Stimulated activated CD4-positive, alpha-beta T cell treated with anti-CD3 and anti-CD28 coated beads, Interleukin-4, amount 100 ng/mL, for 4 hours (primary cell): ENCODE measurements around the gene NIT1.
"Not testable (repeated sequence)": the region's sequence is repeated elsewhere in the genome, so short reads cannot be mapped to it uniquely, and the experiment has no call there.

ENCODE experiments used
- DNase-seq, 2 experiments: peaks; one replicate each; pipeline ENCODE4 v3.0.0-alpha.2; 2020

Gene NIT1

DNA sequence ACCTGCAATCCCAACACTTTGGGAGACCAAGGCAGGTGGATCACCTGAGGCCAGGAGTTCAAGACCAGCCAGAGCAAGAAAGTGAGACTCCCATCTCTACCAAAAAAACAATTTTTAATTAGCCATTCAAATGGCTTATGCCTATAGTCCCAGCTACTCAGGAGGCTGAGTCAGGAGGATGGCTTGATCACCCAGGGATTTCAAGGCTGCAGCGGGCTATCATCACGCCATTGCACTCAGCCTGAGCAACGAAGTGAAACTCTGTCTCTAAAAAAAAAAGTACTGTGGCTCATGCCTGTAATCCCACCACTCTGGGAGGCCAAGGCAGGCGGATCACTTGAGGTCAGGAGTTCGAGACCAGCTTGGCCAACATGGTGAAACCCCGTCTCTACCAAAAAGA, 1.9 kb upstream of the NIT1 start:
- DNase-seq = not testable (repeated sequence)

DNA sequence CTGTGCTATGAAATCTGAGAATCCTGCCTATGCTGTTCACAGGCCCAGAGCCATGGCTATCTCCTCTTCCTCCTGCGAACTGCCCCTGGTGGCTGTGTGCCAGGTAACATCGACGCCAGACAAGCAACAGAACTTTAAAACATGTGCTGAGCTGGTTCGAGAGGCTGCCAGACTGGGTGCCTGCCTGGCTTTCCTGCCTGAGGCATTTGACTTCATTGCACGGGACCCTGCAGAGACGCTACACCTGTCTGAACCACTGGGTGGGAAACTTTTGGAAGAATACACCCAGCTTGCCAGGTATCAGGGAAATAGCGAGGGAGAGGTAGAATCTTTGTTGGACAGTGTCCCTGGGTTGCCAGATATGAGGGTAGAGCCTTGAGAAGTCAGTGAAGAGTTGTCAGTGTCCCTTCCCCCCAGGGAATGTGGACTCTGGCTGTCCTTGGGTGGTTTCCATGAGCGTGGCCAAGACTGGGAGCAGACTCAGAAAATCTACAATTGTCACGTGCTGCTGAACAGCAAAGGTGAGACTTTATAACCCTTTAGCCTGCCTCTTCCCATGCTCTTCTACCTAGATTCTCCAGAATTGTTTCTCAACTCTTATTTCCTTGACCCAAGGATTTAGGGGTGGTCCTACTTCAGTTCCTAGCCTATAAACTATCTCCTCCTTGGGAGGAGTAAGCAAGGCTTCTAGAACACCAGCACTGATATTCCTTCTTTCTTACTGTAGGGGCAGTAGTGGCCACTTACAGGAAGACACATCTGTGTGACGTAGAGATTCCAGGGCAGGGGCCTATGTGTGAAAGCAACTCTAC, 1.4 kb downstream of the NIT1 start:
- peak; percentile 52 to 79 for DNase-seq

DNA sequence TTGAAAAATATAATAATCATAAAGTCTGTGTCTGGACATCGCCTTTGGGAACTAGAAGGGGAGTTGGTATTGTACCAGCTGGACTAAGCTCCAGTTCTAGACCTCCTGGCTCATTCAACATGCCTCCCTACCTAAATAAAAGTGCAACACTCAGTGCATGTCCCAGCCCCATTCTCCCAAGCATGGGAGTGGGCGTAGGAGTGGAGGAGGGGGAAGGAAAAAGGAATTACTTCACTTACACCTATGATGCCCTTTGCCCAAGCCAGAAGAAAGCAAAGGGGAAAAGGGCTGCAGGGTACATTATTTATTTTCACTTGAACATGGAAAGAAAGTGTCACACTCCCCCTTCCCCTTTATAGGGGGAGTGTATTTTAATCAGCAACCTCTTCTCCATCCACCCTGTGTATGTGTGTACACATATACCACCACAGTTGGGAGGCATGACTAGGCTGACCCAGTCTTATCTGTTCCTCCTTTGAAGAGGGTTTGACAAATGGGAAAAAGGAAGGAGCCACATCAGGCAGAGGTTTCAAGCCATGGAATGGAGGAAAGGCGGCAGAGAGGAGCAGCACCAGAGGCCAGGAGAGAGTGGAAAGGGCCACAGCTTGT, 3.2 kb downstream of the NIT1 start:
- no peak for DNase-seq

DNA sequence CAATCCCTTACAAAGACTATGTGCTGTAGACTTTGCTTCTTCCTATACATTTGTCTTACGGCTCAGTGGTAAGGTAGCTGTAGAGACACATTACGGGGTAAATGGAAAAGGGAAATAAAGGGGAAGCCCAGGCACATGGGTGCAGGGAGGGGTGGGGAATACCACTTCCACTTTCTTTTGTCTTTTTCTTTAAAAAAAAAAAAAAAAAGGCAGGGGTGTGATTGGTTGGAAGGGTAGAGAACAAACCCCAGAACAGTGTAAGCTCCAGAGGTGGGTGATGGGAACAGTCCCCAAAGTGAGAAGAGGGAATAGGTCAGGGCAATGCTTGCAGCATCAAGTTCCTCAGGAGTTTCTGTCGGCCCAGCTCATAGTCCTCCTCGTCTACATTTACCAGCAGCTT, 3.9 kb downstream of the NIT1 start:
- DNase-seq = no peak

DNA sequence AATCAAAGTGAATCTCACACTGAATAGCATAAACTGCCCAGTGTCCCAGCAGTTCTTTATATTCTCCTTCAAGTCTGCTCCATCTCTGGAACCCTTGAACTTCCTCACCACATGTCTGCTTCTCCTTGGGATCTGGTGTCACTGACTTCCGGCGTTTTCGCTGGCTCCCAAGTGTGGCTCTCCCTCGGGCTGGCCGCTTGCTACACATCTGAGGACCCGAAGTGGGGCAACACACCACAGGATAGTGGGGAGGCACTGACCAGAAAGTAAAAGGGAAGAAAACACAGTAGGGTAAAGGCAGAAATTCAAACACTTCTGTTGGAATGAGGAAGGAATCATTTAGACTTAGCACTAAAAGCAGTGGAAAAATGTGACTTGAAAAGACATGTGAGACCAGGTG, 5.1 kb downstream of the NIT1 start:
- no peak for DNase-seq

DNA sequence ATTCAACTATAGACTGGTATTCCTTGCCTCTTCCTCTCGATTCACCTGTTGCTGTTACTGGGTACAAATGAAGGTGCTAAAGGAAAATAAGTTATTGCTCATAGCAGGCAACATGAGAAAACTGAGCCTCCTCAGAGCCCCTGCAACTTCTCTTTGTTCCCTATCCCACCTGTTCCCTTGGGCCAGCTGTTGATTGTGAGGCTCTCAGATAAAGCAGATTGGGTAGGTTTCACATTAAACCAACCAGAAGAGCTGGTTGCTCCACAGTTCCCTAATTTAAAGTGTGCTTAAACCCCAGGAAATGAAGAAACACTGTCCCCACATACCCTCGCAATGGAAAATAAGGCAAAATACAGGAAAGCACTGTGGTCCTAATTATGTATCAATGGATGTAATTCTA, 9.7 kb downstream of the NIT1 start:
- no peak for DNase-seq

DNA sequence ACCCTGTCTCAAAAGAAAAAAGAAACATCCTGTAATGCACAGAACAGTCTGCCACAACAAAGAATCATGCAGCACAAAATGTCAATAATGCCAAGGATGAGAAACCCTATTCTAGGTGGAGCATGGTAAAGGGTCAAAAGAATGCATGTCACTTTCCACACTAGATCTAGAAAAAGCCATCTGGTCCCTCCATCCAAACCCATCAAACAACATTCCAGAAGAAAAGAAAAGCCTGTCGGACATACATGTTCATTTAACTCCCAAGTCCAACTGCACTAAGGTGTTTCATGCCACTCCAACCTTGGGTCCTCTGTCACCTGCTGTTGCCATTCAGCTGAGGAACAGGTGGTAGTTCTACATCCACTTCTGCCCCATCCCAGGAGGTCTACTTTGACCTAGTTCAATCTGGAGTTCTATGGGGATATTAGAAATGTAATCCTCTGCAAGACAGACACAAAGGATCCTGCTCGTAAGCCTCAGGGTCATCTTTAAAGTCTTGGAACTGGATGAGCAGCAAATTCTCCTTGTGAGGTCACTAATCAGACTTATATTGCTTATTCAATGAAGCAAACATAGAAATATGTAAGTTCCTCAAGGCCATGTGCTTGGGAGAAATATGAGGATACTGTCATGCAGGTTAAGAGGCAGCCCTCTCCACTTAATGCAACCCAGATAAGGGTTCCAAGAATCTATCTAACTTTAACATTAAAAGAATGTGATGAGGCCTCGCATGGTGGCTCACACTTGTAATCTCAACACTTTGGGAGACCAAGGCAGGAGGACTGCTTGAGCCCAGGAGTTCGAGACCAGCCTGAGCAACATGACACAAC, 10.9 kb downstream of the NIT1 start:
- no peak for DNase-seq

DNA sequence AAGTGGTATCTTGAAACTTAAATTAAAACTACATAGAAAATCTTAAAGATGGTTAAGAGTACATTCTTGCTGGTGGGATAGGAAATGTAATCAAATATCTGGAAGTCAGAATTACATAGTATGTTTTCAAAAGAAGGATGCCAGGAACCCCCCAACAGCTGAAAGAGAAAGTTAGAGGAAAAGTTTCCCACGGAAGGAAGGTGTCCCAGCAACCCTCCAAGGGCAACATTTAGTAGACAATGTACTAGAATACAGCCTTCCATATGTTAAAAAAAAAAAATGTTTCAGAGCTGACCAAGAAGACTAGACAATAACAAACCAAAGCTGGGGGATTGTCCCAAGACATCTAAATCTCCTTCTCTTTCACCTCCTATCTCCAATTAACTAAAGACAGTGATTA, 12.4 kb downstream of the NIT1 start:
- DNase-seq = no peak

DNA sequence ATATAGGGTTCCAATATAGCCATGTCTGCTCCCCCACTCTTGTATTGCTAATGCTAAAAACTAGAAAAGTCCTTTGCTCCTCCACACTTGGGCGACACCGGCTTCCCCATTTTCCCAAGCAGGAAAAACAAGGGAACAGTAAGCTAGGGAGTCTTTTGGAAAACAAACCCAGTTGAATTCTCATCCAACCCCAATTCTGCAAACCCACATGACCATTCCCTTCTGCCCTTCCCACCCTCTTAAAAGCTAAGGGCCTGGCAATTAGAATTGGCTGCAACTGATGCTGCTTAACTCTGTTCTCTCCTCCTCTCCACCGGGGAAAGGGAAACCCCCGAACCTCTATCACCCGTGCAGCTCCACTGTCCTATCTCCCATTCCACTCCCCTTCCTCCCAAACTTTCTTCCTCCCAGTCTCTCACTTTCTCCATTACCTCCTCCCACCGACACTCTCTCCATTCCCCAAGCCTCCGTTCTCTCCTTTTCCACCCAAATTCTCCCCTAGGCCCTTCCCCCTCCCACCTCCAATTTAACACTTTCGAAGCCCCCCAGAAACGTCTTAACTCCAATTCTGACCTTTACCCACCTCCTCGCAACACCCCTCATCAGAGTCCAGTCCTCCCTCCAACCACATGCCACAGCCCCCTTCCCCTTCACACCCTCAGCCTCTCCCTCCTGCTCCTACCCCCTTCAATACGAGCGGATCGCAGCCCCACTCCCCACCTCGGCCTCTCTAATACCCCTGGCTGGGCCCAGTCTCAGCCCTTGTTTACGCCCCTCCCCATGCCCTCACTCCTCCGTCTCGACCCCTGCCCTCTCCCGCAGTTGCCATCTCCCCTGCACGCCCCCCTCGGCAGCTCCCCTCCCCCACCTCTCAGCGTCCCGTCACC, 13.9 kb downstream of the NIT1 start:
- no peak for DNase-seq

DNA sequence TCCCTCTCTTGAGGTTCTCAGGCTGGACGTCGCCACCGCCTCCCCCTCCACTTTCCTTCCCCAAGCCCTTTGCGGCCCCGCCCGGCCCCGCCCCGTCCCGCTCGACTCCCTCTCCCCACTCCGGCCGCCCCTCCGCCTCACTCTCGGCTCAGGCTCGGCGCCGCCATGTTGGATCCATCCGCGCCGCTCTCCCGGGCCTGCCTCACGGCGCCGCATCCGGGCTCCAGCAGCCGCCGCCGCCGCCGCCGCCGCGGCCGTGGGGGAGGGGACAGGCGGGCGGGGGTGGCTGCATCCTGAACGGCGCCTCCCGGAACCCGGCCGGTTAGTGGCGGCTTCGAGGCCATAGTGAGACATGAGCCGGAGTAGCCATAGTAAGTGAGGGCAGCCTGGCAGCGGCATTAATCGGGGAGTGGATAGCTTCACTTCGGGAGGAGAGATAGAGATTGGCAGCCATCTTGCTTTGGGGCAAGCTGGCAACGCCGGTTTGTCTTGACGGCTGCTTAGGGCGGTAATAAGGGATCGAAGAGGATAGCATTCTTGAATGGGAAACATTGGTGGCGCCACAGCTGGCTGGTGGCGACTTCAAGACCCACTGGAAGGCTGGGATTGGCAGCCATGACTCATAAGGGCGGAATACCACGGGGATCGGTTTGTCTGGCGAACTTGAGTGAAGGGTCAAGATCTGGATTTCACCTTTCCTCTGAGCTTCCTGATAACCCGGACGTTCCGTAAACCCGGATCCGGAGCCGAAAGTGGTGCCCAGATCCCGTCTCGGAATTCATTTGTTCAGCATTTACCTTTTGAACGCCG, 14.7 kb downstream of the NIT1 start, which contains the start of gene DEDD:
Gene DEDD, minus strand, starts transcription at position 258 of the 810 bp plus-strand sequence. CDS start 8,205 bp downstream, outside the sequence.
- DNase-seq = peak; percentile 88 to 94

DNA sequence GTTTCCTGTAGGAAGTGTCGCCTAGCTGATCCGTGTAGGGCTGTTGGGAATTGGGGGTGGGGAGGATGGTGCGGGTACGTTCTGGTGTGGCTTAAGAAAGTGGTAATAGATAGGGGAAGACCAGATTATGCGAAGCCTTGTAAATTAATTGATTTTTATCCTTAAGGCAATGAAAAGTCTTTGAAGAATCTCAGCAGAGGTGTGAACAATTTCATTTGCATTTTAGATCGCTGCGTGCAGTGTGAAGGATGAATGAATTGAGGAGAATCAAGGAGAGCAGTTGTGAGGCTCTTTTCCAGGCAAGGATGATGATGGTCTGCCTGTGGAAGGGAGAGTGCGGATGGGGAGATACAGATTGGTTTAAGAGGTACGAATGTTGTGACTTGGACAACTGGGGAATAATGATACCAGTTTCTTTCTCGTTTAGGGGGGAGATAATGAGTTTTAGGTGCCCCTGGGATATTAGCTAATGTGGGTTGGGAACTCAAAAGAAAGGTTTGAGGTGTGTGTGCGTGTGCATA, 15.4 kb downstream of the NIT1 start:
- no peak for DNase-seq

DNA sequence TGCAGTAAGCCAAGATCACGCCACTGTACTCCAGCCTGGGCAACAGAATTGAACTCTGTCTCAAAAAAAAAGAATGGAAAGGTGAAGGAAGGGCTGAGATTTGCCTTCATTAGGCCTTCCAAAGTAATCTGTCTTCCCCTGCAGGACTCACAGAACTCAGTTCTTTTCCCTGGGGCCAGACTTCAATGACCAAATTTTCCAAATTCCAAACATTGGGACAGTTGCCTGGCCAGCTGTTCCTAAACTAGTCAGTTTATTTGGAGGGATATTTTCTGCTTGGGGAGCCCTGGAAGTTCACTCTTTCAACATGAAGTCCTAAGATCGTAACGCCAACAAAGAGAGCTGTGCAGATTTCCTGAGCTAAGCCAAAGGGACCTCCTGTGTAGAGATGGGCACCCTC, 20.0 kb downstream of the NIT1 start:
- no peak for DNase-seq

DNA sequence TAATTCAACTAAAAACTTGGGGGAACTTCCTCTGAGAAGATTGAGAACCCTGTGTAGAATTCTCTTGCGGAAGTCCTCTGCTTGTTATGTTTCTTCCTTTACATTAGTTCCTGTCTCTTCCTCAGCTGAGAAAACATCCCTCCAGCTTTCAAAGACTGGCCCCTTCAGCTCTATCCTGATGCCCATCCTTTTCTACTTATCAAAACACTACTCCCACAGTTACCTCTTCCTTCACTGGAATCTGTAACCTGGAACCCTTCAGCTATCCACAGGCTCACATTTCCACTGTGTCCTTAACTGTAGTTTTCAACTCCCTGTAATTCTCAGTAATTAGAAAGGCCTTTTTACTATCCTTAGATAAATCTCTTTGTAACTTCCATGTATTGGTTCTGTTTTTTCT, 20.5 kb downstream of the NIT1 start:
- DNase-seq = no peak

DNA sequence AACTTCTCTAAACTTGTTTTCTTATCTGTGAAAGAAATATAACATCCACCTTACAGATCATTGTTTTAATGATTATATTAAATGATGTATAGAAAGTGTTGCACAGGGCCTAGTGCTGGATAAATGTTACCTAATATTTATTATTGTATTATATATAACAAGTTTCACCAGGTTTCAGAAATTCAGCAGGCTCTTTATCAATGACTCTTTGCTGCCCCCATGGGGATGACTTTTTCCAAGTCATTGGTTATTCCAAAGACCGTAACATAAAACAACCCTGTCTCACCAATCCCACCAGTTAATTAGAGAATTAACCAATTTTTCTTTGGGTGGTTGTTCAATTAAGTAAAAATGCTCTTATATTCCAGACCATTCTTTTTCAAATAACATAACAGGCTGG, 21.9 kb downstream of the NIT1 start:
- peak in 1 of 2 experiments; percentile 17 for DNase-seq

DNA sequence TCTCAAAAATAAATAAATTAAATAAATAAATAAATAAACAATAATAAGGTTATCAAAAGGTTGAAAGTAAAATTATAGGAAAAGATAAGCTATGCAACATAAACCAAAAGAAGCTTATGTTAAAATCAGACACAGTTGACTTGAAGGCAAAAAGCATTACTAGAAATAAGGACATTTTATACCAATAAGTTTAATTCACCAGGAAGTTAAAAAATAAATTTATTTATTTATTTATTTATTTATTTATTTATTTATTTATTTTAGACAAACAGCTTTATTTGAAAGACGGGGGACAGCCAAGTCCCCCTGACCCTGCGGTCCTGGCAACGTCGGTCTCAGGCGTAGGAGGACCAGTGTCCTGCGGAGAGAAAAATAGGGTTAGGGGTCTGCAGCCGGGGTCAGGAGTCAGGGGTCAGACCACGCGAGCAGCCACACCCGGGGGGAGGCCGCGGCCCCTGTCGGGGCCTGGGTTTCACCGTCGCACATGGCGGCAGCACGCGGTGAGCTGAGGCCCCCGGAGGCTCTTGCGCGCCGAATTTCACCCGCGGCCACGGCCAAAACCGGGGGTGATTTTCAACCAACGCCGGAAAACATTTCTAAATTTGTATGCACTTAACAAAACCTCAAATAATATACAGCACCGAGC, 23.0 kb downstream of the NIT1 start:
- no peak for DNase-seq

DNA sequence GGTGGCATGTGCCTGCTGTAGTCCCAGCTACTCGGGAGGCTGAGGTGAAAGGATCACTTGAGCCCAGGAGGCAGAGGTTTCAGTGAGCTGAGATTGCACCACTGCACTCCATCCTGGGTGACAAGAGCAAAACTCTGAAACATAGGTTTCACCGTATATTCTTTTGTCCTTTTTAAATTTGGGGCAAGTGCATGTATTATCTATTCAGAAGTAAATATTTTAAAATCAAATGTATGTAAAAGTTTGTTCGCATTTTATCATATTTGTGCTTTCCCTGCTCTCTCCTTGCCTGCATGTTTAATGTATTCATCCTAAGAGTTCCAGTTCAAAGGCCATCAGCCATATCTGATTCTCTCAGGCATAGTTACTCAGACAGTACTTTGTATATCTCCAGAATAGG, 27.9 kb downstream of the NIT1 start:
- DNase-seq = no peak

DNA sequence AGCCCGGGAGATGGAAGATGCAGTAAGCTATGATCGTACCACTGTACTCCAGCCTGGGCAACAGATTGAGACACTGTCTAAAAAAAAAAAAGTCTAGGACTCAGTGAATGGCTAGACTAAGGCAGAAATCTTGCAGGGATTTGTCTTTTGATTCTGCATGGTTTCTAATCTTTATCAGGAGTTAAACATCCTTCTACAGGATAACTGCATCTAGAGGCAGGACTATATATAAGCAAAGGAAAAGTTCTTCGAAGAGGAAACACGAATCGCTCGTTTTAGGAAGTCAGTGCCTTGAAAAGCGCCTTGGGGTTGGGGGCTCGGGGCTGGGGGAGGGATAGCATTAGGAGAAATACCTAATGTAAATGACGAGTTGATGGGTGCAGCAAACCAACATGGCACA, 35.3 kb downstream of the NIT1 start:
- DNase-seq = no peak

DNA sequence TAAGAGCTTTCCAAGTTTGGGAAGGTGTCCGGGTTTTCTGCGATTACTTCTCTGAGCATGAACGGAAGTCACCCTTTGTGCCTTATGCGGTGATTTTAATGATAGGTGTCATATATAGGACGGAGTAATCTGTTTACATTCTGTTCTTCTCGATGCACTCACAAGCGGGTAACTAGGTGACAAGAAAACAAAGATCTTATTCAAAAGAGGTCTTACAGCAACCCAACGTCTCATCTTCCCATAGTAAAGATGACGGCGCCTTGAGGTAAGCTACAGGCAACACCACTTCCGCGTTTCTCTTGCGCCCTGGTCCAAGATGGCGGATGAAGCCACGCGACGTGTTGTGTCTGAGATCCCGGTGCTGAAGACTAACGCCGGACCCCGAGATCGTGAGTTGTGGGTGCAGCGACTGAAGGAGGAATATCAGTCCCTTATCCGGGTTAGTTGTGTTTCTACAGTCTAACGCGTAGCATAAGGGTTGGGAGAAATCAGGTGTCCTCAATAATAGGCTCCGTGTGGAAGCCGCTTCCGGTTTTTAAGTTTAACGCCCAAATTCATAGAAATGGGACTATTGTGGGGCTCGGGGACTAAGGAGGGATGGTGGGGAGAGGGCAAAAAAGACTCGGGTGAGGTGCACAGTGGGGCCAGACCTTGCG, 35.9 kb downstream of the NIT1 start, which contains the start of gene UFC1:
Gene UFC1, plus strand, starts transcription at position 297 of the 656 bp plus-strand sequence. Its CDS starts 20 bp downstream, at position 317.
- DNase-seq = peak; percentile 63 to 78

DNA sequence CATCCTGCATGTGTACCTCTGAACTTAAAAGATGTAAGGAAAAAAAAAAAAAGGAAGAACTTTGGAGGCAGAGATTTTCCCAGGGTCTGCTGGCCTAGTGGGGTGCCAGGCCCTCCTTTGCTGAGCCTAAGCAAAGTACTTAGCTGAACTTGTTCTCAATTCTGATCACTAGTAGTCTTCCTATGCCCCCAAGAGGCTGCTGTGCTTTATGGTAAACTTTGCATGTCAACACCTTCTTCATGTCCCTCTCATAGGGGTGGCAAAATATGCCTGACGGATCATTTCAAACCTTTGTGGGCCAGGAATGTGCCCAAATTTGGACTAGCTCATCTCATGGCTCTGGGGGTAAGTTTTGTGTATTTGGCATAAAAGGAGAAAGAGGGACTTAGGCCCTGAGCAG, 40.0 kb downstream of the NIT1 start:
- DNase-seq = no peak

DNA sequence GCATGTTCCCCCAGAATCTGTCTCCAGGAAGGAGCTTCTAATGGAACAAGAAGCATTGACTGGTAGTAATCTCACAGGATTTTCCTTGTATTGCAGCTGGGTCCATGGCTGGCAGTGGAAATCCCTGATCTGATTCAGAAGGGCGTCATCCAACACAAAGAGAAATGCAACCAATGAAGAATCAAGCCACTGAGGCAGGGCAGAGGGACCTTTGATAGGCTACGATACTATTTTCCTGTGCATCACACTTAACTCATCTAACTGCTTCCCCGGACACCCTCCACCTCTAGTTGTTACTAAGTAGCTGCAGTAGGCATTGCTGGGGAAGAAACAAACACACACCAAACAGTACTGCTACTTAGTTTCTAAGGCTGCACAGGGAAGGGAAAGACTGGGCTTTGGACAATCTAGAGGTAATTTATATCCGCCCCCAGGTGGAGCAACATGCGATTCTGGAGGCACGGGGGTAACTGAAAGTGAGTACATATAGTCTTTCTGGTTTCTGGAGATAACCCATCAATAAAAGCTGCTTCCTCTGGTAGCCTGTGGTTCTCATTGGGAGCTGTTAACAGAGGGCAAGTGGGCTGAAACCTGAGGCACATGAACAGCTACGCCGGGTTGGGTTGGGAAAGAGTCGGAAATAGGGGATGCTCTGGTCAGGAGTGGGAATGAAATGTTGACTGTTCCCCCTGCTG, 40.6 kb downstream of the NIT1 start:
- no peak for DNase-seq
